GM19240 (cell line): ENCODE results near the gene IFI27L2.
"Not testable (repeated sequence)": the region's sequence is repeated elsewhere in the genome, so short reads cannot be mapped to it uniquely, and the experiment has no call there.

Experiments
- DNase-seq: peaks from one replicate; pipeline ENCODE4 v3.0.0; 2011; ENCODE audit warnings: low spot score; ENCODE audit not compliant: insufficient read length

Gene IFI27L2

GRCh38 chr14:94129111-94129757 is at the start of gene IFI27L2:
Gene IFI27L2, minus strand, starts transcription at chr14:94129604. Its CDS starts 40 bp downstream, at chr14:94129564.
- peak; percentile 88 for DNase-seq

GRCh38 chr14:94177806-94178205 is 48.4 kb upstream of the IFI27L2 start:
- DNase-seq = no peak

- no peak for DNase-seq
These were observed 47.4 kb upstream of the IFI27L2 start for GRCh38 chr14:94176808-94177207.

- no peak for DNase-seq
These were observed 46.3 kb upstream of the IFI27L2 start for GRCh38 chr14:94175747-94176146.

- no peak for DNase-seq
These were observed 45.8 kb upstream of the IFI27L2 start for GRCh38 chr14:94175011-94175745.

- DNase-seq = no peak
These were observed 45.2 kb upstream of the IFI27L2 start for GRCh38 chr14:94174604-94175010.

GRCh38 chr14:94173885-94174603 is 44.6 kb upstream of the IFI27L2 start, which contains the start of gene PPP4R4:
Gene PPP4R4, plus strand, starts transcription at chr14:94174322. Its CDS starts 144 bp downstream, at chr14:94174466.
- DNase-seq = peak; percentile 43

GRCh38 chr14:94173471-94173884 is 44.1 kb upstream of the IFI27L2 start:
- DNase-seq = no peak

GRCh38 chr14:94172545-94172944 is 43.1 kb upstream of the IFI27L2 start:
- no peak for DNase-seq

GRCh38 chr14:94171208-94171607 is 41.8 kb upstream of the IFI27L2 start:
- DNase-seq = no peak

GRCh38 chr14:94170136-94170535 is 40.7 kb upstream of the IFI27L2 start:
- DNase-seq = no peak

GRCh38 chr14:94165744-94166143 is 36.3 kb upstream of the IFI27L2 start:
- no peak for DNase-seq

- no peak for DNase-seq
These were observed 35.5 kb upstream of the IFI27L2 start for GRCh38 chr14:94164685-94165431.

- DNase-seq = no peak
These were observed 34.4 kb upstream of the IFI27L2 start for GRCh38 chr14:94163796-94164195.

- no peak for DNase-seq
These were observed 33.1 kb upstream of the IFI27L2 start for GRCh38 chr14:94162466-94162865.

GRCh38 chr14:94161981-94162380 is 32.6 kb upstream of the IFI27L2 start:
- DNase-seq = no peak

GRCh38 chr14:94161058-94161457 is 31.7 kb upstream of the IFI27L2 start:
- DNase-seq = no peak

- no peak for DNase-seq
These were observed 29.0 kb upstream of the IFI27L2 start for GRCh38 chr14:94158239-94158883.

GRCh38 chr14:94157197-94157596 is 27.8 kb upstream of the IFI27L2 start:
- DNase-seq = no peak

GRCh38 chr14:94156143-94156542 is 26.7 kb upstream of the IFI27L2 start:
- not testable (repeated sequence) for DNase-seq
